ENCODE measurements around the gene RASGRF1.

DNA sequence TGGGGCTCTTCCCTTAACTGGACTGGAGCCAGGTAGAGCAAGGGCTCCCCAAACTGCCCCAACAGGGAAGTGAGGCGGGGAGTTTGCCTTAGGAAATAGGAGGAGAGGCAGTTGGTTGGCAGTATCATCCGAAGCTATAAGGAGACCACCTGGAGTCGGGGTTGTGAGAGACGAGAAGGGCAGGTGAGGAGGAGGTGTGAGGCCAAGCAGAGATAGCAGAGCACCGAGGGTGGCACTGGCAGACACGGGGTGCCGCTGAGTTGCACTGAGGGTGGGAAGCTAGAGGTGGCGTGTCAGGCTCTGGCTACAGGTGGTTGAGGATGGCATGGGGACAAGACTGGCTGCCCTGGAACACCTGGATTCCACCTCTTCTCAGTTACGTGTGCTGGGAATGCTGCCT is 17.2 kb downstream of the RASGRF1 start:
- no peak for TF ChIP-seq POLR2A (IDR thresholded peaks at IDR 0.05; ENCODE audit: low read length)
- TF ChIP-seq GATA1 (IDR thresholded peaks at IDR 0.05; ENCODE audit: low read depth, low read length): no peak

All from erythroblast (primary cell).